Bone marrow (tissue), 2 donors: Measurements from ENCODE around the gene LILRB2.
"Not testable (repeated sequence)": the region's sequence is repeated elsewhere in the genome, so short reads cannot be mapped to it uniquely, and the experiment has no call there.

Experiments used
- DNase-seq, 2 donors: peaks; one replicate each; lab custom pipeline; 2025; lab: John Stamatoyannopoulos, UW

Gene LILRB2

DNA sequence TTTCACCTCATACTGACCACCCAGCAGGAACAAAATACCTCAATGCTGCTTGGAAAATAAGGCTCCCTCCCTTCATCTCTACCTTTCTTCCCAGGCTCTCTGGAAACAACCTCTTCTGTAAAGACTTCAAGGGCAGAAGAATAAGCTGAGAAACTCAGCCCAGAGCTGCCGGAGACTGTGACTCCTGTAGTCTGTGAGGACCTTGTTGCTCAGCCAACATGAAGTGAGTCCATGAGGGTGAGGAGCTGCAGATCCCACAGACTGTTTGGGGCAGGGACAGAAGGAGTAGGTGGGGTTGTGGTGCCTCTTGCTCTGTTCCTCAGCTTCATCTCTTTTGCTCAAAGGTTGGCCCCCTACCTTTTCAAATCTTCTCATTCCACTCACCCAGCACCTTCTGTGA is 24.2 kb upstream of the LILRB2 start:
- no peak for DNase-seq

DNA sequence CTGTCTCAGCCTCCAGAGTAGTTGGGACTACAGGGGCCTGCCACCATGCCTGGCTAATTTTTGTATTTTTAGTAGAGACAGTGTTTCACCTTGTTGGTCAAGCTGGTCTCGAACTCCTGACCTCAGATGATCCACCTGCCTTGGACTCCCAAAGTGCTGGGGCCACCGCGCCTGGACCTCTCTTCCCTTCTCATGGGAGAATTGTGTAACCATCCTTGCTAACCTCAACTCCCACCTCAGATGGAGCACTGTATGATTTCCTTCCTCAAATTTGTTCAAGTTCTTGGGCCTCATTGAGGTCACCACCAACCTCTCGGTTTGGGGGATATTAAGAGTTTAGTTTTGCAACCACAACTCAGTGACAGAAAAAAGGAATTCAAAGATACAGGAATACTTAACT is 21.3 kb upstream of the LILRB2 start:
- DNase-seq: peak in 1 of 2 donors; percentile 58

- DNase-seq: no peak
Measured at GRCh38 chr19:54299515-54299914, 18.6 kb upstream of the LILRB2 start.

DNA sequence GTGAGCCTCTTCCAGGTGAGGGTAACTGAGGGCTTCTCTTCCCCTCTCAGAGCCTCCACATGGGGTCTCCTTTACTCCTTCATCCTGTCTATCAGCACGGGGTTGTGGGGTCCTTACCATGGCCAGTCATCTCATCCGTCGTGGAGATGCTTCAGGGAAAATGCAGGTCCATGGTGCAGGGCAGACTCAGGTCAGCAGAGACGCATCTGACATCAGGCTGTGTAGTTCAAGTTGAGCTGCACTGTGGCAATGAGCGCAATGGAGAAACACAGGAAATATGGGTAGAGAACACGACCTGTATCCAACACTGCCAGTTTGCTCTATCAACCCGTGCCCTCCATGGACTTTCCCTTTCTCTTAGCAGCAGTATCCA is 18.2 kb upstream of the LILRB2 start:
- no peak for DNase-seq

DNA sequence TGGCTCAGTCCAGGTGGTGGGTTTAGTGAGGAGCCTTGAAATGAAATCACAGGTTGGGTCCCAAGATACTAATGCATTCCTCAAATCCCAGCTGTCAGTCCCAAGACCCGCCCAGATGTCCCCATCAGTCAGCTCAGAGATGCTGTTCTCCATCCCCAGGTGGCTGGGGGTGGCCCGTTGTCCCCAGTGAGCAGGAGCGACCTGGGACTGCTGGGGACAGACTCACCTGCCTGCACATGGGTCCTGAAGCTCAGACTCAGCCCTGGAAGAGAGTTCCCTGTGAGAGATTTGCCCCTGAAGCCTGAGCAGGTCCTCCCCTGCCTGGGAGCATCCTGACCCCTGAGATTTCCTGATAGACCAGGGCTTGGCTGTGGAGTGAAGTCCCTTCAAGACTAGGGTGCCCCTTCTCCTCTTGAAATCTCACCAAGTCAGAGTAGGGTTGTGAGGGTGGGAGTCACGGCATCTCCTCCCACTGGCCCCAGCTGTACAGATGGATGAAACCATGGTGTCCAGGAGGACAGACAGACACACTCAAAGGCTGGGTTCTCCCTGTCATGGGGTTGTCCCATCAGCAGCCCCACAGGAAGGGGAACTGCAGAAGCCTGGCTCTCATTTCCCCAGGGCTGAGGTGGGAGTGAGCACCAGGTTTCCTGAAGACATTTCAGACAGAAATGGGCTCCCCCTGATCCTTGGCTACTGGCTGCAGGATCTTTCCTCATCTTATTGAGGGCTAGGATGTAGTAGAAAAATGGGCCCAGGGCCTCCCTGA is 17.6 kb upstream of the LILRB2 start:
- DNase-seq: no peak

GRCh38 chr19:54297759-54298305 is 16.9 kb upstream of the LILRB2 start:
- no peak for DNase-seq

GRCh38 chr19:54294539-54294938 is 13.6 kb upstream of the LILRB2 start:
- DNase-seq: no peak

- DNase-seq: not testable (repeated sequence)
Measured at GRCh38 chr19:54289160-54289559, 8.2 kb upstream of the LILRB2 start.

DNA sequence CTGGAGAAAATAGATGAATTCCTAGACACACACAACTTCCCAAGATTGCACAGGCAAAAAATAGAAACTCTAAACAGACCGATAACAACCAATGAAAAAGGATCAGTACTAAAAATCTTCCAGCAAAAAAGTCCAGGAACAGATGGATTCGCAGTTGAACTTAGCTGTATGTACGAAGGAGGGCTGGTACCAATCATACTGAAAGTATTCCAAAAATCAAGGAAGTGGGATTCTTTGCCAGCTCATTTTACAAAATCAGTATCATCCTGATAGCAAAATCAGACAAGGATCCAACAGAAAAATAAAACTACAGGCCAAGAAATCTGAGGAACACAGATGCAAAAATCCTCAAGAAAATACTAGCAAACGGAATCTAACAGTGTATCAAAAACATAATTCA is 6.5 kb upstream of the LILRB2 start:
- no peak for DNase-seq

DNA sequence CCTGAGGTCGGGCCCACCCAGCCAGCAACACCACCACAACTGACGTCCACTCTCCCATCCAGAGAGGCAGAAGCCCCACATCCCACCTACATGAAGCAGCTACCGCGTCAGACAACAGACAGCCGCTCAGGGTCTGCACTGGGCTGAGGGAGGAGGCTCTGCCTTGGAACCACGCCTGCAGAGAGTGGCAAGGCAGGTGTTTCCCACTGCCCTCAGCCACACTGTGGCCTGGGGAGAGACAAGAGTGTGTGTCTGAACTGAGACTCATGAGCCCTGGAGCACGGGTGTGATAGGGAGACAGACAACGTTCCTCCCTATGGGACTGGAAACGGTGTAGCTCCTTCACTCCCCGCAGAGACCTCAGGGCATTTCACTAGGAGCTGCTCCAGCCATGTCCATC is 5.4 kb upstream of the LILRB2 start:
- DNase-seq: not testable (repeated sequence)

DNA sequence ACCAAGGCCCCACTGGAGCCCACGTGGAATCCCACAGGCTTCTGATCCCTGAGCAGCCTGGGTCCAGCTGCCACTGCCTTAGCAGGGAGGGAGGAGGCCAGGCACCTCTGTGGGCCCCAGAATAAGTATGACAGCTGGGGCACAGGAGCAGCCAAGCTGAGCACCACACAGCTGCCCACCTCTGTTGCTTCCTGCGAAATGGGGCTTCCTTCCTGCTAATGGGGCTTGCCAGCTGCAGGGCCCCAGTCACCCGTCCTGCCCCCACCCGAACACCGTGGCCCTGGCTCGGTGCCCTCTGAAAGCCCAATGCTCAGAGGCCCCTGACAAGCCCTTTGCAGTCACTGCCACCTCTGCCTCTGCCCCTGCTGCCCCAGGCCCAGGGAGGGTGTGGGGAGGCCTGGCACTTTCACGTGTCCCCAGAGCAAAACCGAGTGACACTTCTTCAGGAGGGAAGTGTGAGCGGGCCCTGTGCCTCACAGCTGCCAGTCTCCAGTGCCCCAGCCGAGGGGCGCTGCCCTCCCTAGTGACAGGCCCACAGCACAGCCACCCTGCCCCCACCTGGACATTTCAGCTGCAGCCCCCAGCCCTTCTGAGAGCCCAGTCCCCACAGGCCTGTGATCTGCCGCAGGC is 4.6 kb upstream of the LILRB2 start:
- DNase-seq: peak in 1 of 2 donors; percentile 51

GRCh38 chr19:54282686-54283470 is 2.0 kb upstream of the LILRB2 start:
- peak in 1 of 2 donors; percentile 41 for DNase-seq

GRCh38 chr19:54281729-54282075 is 792 bp upstream of the LILRB2 start:
- not testable (repeated sequence) for DNase-seq

DNA sequence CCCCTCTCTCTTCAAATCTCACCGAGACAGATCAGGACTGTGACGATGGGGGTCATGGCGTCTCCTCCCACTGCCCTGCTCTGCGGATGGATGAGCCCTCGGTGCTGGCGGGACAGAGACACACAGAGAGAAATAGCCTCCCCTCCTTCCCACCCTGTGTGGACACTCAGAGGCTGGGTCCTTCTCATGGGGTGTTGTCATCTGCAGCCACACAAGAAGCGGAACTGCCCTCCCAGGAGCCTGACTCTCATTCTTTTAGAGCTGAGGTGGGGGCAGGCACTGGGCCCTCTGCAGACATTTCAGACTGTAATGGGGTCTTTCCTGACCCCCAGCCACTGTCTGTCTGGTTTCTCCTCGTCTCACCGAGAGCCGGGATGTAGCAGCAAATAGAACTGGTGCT is 469 bp downstream of the LILRB2 start:
- DNase-seq: peak in 1 of 2 donors; percentile 73

DNA sequence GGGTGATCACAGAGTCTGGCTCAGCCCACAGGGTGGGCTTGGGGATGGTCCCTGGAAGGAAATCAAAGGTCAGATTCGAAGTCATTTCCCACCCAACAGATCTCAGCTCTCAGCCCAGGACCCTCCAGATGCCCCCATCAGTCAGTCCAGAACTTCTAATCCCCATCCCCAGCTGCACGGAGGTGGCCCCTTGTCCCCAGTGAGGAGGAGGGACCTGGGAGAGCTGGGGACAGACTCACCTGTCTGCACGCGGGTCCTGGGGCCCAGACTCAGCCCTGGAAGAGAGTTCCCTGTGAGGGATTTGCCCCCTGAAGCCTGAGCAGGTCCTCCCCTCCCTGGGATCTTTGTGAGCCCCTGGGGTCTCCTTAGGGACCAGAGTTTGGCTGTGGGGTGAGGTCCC is 885 bp downstream of the LILRB2 start:
- DNase-seq: not testable (repeated sequence)

DNA sequence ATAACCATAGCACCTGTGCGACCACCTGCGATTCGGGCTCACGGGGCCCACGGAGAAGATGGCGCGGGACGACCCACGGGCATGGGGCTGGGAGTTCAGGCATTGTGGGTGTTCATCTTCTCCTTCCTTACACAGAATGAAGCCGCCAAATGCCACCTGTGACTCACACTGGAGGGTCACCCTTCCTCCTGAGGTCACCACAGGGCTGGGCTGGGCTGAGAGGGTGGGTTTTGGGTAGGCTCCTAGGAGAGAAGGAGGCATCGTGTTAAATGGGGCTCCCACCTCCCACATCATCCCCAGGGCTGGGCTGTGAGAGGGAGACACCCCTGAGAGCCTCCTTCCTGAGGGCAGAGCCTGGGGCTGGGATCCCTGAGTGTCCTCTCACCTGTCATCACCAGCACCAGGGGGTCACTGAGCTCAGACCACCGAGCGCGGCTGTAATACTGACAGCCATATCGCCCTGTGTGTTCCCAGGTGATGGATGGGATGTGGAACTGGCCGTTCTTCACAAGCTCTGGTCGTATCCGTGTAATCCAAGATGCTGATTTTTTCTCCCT is 1.4 kb downstream of the LILRB2 start:
- DNase-seq: no peak

DNA sequence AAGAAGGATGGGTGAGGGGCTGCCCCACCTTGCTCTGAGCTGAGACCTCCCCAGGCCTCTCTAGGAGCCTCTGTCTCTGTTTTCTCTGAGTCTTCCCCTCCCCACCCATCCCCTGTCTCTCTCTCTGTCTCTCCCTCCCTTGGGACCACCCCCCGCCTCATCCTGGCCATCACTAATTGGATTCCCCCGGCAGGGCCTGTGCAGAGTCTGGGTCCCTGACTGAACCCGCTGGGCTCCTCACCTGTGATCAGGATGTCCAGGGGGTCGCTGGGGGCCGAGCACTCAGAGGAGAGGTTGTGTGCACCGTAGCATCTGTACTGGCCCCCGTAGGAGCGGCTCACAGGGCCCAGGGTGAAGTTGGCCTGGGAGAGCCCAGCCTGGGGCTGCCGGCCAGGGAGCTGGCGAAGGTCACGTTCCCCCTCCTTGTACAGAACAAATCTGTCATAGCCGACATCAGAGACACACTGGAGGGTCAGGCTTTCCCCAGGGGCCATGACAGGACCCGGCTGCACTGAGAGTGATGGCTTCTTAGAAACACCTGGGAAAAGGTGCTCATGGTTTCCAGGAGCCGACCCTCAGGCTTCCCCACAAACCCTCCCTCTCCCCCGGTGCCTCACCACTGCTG is 2.2 kb downstream of the LILRB2 start:
- not testable (repeated sequence) for DNase-seq

DNA sequence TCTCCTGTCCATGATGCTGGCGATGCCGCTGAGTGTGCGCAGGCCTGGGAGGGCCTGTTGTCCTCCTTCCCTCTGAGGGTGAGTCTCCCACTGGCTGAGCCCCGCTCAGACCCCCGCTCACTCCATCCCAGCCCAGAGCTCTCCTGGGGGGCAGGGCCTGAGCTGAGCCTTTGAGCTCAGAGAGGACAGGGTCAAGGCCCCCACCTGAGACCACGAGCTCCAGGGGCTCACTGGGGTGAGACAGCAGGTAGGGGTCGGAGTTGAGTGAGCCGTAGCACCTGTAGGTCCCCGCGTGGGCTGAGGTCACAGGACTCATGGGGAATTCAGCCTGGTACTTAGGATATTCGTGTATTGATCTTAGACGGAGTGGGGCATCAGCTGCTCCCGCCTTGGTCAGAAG is 2.9 kb downstream of the LILRB2 start:
- DNase-seq: not testable (repeated sequence)

- not testable (repeated sequence) for DNase-seq
Measured at GRCh38 chr19:54277111-54277615, 3.7 kb downstream of the LILRB2 start.

- DNase-seq: no peak
Measured at GRCh38 chr19:54275951-54276350, 5.0 kb downstream of the LILRB2 start.

- not testable (repeated sequence) for DNase-seq
Measured at GRCh38 chr19:54274516-54274915, 6.4 kb downstream of the LILRB2 start.

DNA sequence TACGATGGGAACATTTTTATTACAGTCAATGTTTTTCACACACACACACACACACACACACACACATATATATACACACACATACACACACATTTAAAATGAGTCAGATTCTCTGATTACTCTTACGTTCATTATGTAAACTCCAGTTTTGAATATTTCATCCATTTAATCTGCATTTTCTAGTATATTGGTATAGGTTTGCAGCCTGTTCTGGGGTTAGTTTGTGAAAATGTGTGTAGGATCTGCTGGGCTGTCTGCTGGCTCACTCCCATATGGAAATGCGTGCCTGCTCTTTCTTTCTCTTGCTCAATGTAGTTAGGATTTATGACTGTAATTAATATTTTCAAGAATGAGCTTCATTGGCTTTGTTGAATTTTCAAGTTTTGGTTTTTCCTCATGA is 7.1 kb downstream of the LILRB2 start:
- no peak for DNase-seq
